NCI-H2227 treated with DMSO at 0.1 percent for 48 hours (cell line): ENCODE data around the gene SIRT1.
"Not testable (repeated sequence)": the region's sequence is repeated elsewhere in the genome, so short reads cannot be mapped to it uniquely, and the experiment has no call there.

Source experiments
- DNase-seq: peaks from one replicate; lab custom pipeline; 2025; lab: John Stamatoyannopoulos, UW

SIRT1 gene

GRCh38 chr10:67884313-67884841, at the start of gene SIRT1:
Gene SIRT1 (plus strand): TSS chr10:67884656. CDS start chr10:67884722, 66 bp downstream.
- DNase-seq: peak; percentile 87

- DNase-seq: not testable (repeated sequence)
Measured at GRCh38 chr10:67835541-67836394, 48.7 kb upstream of the SIRT1 start.

- DNase-seq: no peak
Measured at GRCh38 chr10:67836488-67836887, 48.0 kb upstream of the SIRT1 start.

GRCh38 chr10:67836972-67837371, 47.5 kb upstream of the SIRT1 start:
- no peak for DNase-seq

GRCh38 chr10:67837541-67838314, 46.7 kb upstream of the SIRT1 start, which contains the start of gene DNAJC12:
Gene DNAJC12 (minus strand): TSS chr10:67838188. CDS start chr10:67838011, 177 bp downstream.
- DNase-seq: peak; percentile 57

- DNase-seq: not testable (repeated sequence)
Measured at GRCh38 chr10:67839511-67839910, 44.9 kb upstream of the SIRT1 start.

- no peak for DNase-seq
Measured at GRCh38 chr10:67839951-67840350, 44.5 kb upstream of the SIRT1 start.

- DNase-seq: no peak
Measured at GRCh38 chr10:67841737-67842136, 42.7 kb upstream of the SIRT1 start.

- DNase-seq: no peak
Measured at GRCh38 chr10:67843284-67843683, 41.2 kb upstream of the SIRT1 start.

GRCh38 chr10:67849331-67850011, 35.0 kb upstream of the SIRT1 start:
- peak; percentile 83 for DNase-seq

GRCh38 chr10:67851186-67851585, 33.3 kb upstream of the SIRT1 start:
- DNase-seq: no peak

- no peak for DNase-seq
Measured at GRCh38 chr10:67852761-67853160, 31.7 kb upstream of the SIRT1 start.

- DNase-seq: no peak
Measured at GRCh38 chr10:67853512-67853911, 30.9 kb upstream of the SIRT1 start.

GRCh38 chr10:67858971-67859370, 25.5 kb upstream of the SIRT1 start:
- no peak for DNase-seq

- no peak for DNase-seq
Measured at GRCh38 chr10:67861750-67862432, 22.6 kb upstream of the SIRT1 start.

GRCh38 chr10:67863094-67863493, 21.4 kb upstream of the SIRT1 start:
- DNase-seq: no peak

- DNase-seq: no peak
Measured at GRCh38 chr10:67864607-67865371, 19.7 kb upstream of the SIRT1 start.

GRCh38 chr10:67868132-67868531, 16.3 kb upstream of the SIRT1 start:
- DNase-seq: no peak

- no peak for DNase-seq
Measured at GRCh38 chr10:67869996-67870395, 14.5 kb upstream of the SIRT1 start.

GRCh38 chr10:67875340-67876238, 8.9 kb upstream of the SIRT1 start:
- no peak for DNase-seq
